Head of caudate nucleus (tissue), 42 donors: ENCODE data around the gene EFHB.
"Not testable (repeated sequence)": the region's sequence is repeated elsewhere in the genome, so short reads cannot be mapped to it uniquely, and the experiment has no call there.

Experiments
- DNase-seq, 42 donors: peaks; one replicate each; pipeline versions ENCODE4 v3.0.0 to v3.0.0-alpha.2; 2020 to 2021; ENCODE audit warnings: mixed read lengths in 7 of 42
- intact Hi-C: fragments of 100-400 bp; cut with DNase I; formaldehyde crosslinking; loops from one replicate; pipeline ENCODE4 v1.15.0; 2022

EFHB gene

GRCh38 chr3:19934098-19934566 lies at the start of gene EFHB:
EFHB (minus strand) TSS chr3:19934217; CDS start chr3:19934018, 199 bp downstream.
- DNase-seq, result no peak
- intact Hi-C loops, result no loop called here

GRCh38 chr3:19972054-19972453 lies 38.0 kb upstream of the EFHB start:
- no peak for DNase-seq
- intact Hi-C loops, result no loop called here

- intact Hi-C loops, result no loop called here
- DNase-seq, result no peak
Observed at GRCh38 chr3:19970327-19970726, 36.3 kb upstream of the EFHB start.

- intact Hi-C loops, result no loop called here
- no peak for DNase-seq
Observed at GRCh38 chr3:19967812-19968211, 33.8 kb upstream of the EFHB start.

GRCh38 chr3:19967208-19967607 lies 33.2 kb upstream of the EFHB start:
- intact Hi-C loops, result no loop called here

GRCh38 chr3:19961960-19962359 lies 27.9 kb upstream of the EFHB start:
- no peak for DNase-seq

More at GRCh38 chr3:19967208-19967607, 33.2 kb upstream of the EFHB start:
- DNase-seq, result no peak

GRCh38 chr3:19960696-19961095 lies 26.7 kb upstream of the EFHB start:
- intact Hi-C loops, result no loop called here
- no peak for DNase-seq

More at GRCh38 chr3:19961960-19962359, 27.9 kb upstream of the EFHB start:
- intact Hi-C loops, result no loop called here

GRCh38 chr3:19959505-19959904 lies 25.5 kb upstream of the EFHB start:
- no peak for DNase-seq
- intact Hi-C loops, result no loop called here

- DNase-seq, intact Hi-C loops: not testable (repeated sequence)
Observed at GRCh38 chr3:19957354-19957753, 23.3 kb upstream of the EFHB start.

- intact Hi-C loops, result loop anchor here (5.0 kb wide), 1 partner anchor 233 kb away; the partner anchor contains the start of gene SGO1
- no peak for DNase-seq
Observed at GRCh38 chr3:19954676-19955075, 20.7 kb upstream of the EFHB start.

- intact Hi-C loops, result loop anchor here (5.0 kb wide), 1 partner anchor 237 kb away; the partner anchor contains the start of gene SGO1
Observed at GRCh38 chr3:19950316-19950715, 16.3 kb upstream of the EFHB start.

GRCh38 chr3:19948226-19948591 lies 14.2 kb upstream of the EFHB start:
- intact Hi-C loops, result loop anchor here (5.0 kb wide), 1 partner anchor 94 kb away; the partner anchor contains the start of gene KAT2B
- no peak for DNase-seq

More at GRCh38 chr3:19950316-19950715, 16.3 kb upstream of the EFHB start:
- no peak for DNase-seq

GRCh38 chr3:19947549-19948225 lies 13.7 kb upstream of the EFHB start:
- peak; percentile 14 to 88 (median 56) for DNase-seq
- intact Hi-C loops, result loop anchor here (5.0 kb wide), 1 partner anchor 95 kb away; the partner anchor contains the start of gene KAT2B

- DNase-seq, result peak; percentile 92 to 98 (median 97)
- intact Hi-C loops, result loop anchor here (5.0 kb wide), 1 partner anchor 95 kb away; the partner anchor contains the start of gene KAT2B
Observed at GRCh38 chr3:19946832-19947548, 13.0 kb upstream of the EFHB start, which contains the start of gene RAB5A. RAB5A (plus strand) TSS chr3:19947097; CDS start chr3:19950899, 3,802 bp downstream.

- intact Hi-C loops, result loop anchor here (5.0 kb wide), 1 partner anchor 96 kb away; the partner anchor contains the start of gene KAT2B
- peak in 29 of 42 donors; percentile 3 to 55 (median 21) for DNase-seq
Observed at GRCh38 chr3:19945969-19946831, 12.2 kb upstream of the EFHB start.

- intact Hi-C loops, result loop anchor here (5.0 kb wide), 1 partner anchor 97 kb away; the partner anchor contains the start of gene KAT2B
- no peak for DNase-seq
Observed at GRCh38 chr3:19945534-19945933, 11.5 kb upstream of the EFHB start.

GRCh38 chr3:19940643-19941042 lies 6.6 kb upstream of the EFHB start:
- DNase-seq, result no peak
- intact Hi-C loops, result no loop called here

- intact Hi-C loops, result no loop called here
- DNase-seq, result no peak
Observed at GRCh38 chr3:19938295-19938627, 4.2 kb upstream of the EFHB start.
